Vagina (tissue), 2 donors: ENCODE measurements around the gene EMP1. TPM values are rescaled to one million over a fixed set of nuclear protein-coding genes. Genes with fewer than 3 reads are reported as not detected.
A peak's percentile ranks its signal among the peaks of the same experiment; 100 is the strongest.
"Not testable (repeated sequence)": the region's sequence is repeated elsewhere in the genome, so short reads cannot be mapped to it uniquely, and the experiment has no call there.

Experiments
- DNase-seq, 2 donors: peaks; one replicate each; pipeline ENCODE4 v3.0.0-alpha.2; 2017; ENCODE audit errors: extremely low spot score in 2 of 2
- H3K27ac ChIP-seq: fragments of 200-600 bp; sonication (generic); one replicate; pipeline ENCODE4 v1.5.1; 2019
- H3K27me3 ChIP-seq: fragments of 200-600 bp; sonication (generic); one replicate; pipeline ENCODE4 v1.5.1; 2019
- H3K36me3 ChIP-seq, 2 donors: fragments of 200-600 bp; sonication (generic); one replicate each; pipeline ENCODE4 v1.5.1; 2017 to 2019
- H3K4me1 ChIP-seq: fragments of 200-600 bp; sonication (generic); one replicate; pipeline ENCODE4 v1.5.1; 2019
- H3K4me3 ChIP-seq, 2 donors: fragments of 200-600 bp; sonication (generic); 1 replicate in 1 of 2; 2 replicates in 1 of 2; pipeline ENCODE4 v1.5.1; 2016 to 2019
- H3K9me3 ChIP-seq: fragments of 200-600 bp; sonication (generic); one replicate; pipeline ENCODE4 v1.5.1; 2019
- CTCF ChIP-seq, 3 experiments: fragments of 450-650 bp in 2 of 3; fragments of 200-600 bp in 1 of 3; sonication (generic) in 1 of 3; IDR thresholded peaks; one replicate each; pipeline ENCODE4 v1.5.1; 2017 to 2019; ENCODE audit warnings: antibody characterized with exemption in 3 of 3, mild to moderate bottlenecking in 2 of 3, moderate library complexity in 2 of 3
- POLR2A ChIP-seq, 2 donors: fragments of 450-650 bp; IDR thresholded peaks; one replicate each; pipeline ENCODE4 v1.6.1; 2017; ENCODE audit warnings: antibody characterized with exemption in 2 of 2, mild to moderate bottlenecking in 2 of 2, moderate library complexity in 2 of 2
- POLR2AphosphoS5 ChIP-seq, 2 donors: sonication (generic); formaldehyde crosslinking; IDR thresholded peaks; one replicate each; pipeline ENCODE4 v1.9.0; 2017; ENCODE audit warnings: antibody characterized with exemption in 2 of 2, mild to moderate bottlenecking in 2 of 2, low read depth in 1 of 2; ENCODE audit not compliant: insufficient read depth in 1 of 2
- intact Hi-C: fragments of 100-400 bp; cut with DNase I; formaldehyde crosslinking; loops from one replicate; pipeline ENCODE4 v1.15.1; 2023
- total RNA-seq: library from RNA; depleted of rRNA; stranded (reverse); fragments of >200 nt; gene quantifications from one replicate; pipeline ENCODE4 v1.2.3, GENCODE V29; 2016

The EMP1 gene
- total RNA-seq, 1 donor from 2014 or later = 675 TPM

- Histone ChIP-seq H3K9me3 (no peaks in the 10 kb centered on the region), H3K4me3 (peak overlapping the region; percentile 34 to 38), H3K27ac (no peak overlapping the region), H3K27me3 (no peaks in the 10 kb centered on the region), H3K36me3 (no peaks in the 10 kb centered on the region), H3K4me1 (peaks cover 10% of the 10 kb centered on the region)
- intact Hi-C loops = no loop called here
- TF ChIP-seq POLR2AphosphoS5 (IDR thresholded peaks at IDR 0.05; ENCODE audit: insufficient read depth in 1 of 2, low read depth in 1 of 2) (peak; percentile 56 to 86), CTCF (IDR thresholded peaks at IDR 0.05) (peak; percentile 84 to 97 (median 88)), POLR2A (IDR thresholded peaks at IDR 0.05) (no peak)
- peak in 1 of 2 donors; percentile 94 for DNase-seq
Observed at GRCh38 chr12:13255792-13256691, 59.5 kb downstream of the EMP1 start.

- Histone ChIP-seq H3K36me3 (no peaks in the 10 kb centered on the region), H3K4me3 (no peak overlapping the region), H3K27me3 (no peaks in the 10 kb centered on the region), H3K4me1 (peaks cover 10% of the 10 kb centered on the region), H3K9me3 (no peaks in the 10 kb centered on the region), H3K27ac (no peak overlapping the region)
- no peak for TF ChIP-seq POLR2A (IDR thresholded peaks at IDR 0.05)
- no peak for TF ChIP-seq POLR2AphosphoS5 (IDR thresholded peaks at IDR 0.05; ENCODE audit: insufficient read depth in 1 of 2, low read depth in 1 of 2)
- no peak for TF ChIP-seq CTCF (IDR thresholded peaks at IDR 0.05)
- intact Hi-C loops = no loop called here
- DNase-seq = no peak
Observed at GRCh38 chr12:13256692-13257045, 60.1 kb downstream of the EMP1 start.

GRCh38 chr12:13257356-13257875, 60.9 kb downstream of the EMP1 start:
- intact Hi-C loops = no loop called here
- Histone ChIP-seq H3K4me3 (no peak overlapping the region), H3K36me3 (no peaks in the 10 kb centered on the region), H3K27me3 (no peaks in the 10 kb centered on the region), H3K27ac (no peak overlapping the region), H3K9me3 (no peaks in the 10 kb centered on the region), H3K4me1 (peaks cover 10% of the 10 kb centered on the region)
- TF ChIP-seq POLR2AphosphoS5 (IDR thresholded peaks at IDR 0.05; ENCODE audit: insufficient read depth in 1 of 2, low read depth in 1 of 2) (no peak), POLR2A (IDR thresholded peaks at IDR 0.05) (no peak), CTCF (IDR thresholded peaks at IDR 0.05) (no peak)
- no peak for DNase-seq

GRCh38 chr12:13258197-13258596, 61.7 kb downstream of the EMP1 start:
- Histone ChIP-seq H3K4me1 (peaks cover 10% of the 10 kb centered on the region), H3K27ac (no peak overlapping the region), H3K36me3 (no peaks in the 10 kb centered on the region), H3K4me3 (no peak overlapping the region), H3K9me3 (no peaks in the 10 kb centered on the region), H3K27me3 (no peaks in the 10 kb centered on the region)
- intact Hi-C loops = no loop called here
- no peak for DNase-seq
- TF ChIP-seq CTCF (IDR thresholded peaks at IDR 0.05) = no peak
- no peak for TF ChIP-seq POLR2AphosphoS5 (IDR thresholded peaks at IDR 0.05; ENCODE audit: insufficient read depth in 1 of 2, low read depth in 1 of 2)
- TF ChIP-seq POLR2A (IDR thresholded peaks at IDR 0.05) = no peak

- TF ChIP-seq POLR2AphosphoS5 (IDR thresholded peaks at IDR 0.05; ENCODE audit: insufficient read depth in 1 of 2, low read depth in 1 of 2) (no peak), POLR2A (IDR thresholded peaks at IDR 0.05) (no peak), CTCF (IDR thresholded peaks at IDR 0.05) (no peak)
- peaks cover 10% of the 10 kb centered on the region for H3K4me1 ChIP-seq
- no peaks in the 10 kb centered on the region for H3K9me3 ChIP-seq
- intact Hi-C loops = no loop called here
- H3K4me3 ChIP-seq = no peak overlapping the region
- H3K36me3 ChIP-seq = no peaks in the 10 kb centered on the region
- DNase-seq = no peak
- no peaks in the 10 kb centered on the region for H3K27me3 ChIP-seq
- no peak overlapping the region for H3K27ac ChIP-seq
Observed at GRCh38 chr12:13258717-13259119, 62.2 kb downstream of the EMP1 start.

- DNase-seq, H3K36me3 ChIP-seq, H3K9me3 ChIP-seq, H3K4me3 ChIP-seq, H3K27me3 ChIP-seq, H3K27ac ChIP-seq, intact Hi-C loops: not testable (repeated sequence)
- H3K4me1 ChIP-seq = peaks cover 10% of the 10 kb centered on the region
Observed at GRCh38 chr12:13259625-13260024, 63.1 kb downstream of the EMP1 start.

GRCh38 chr12:13267826-13268225, 71.3 kb downstream of the EMP1 start:
- H3K36me3 ChIP-seq, H3K27ac ChIP-seq, H3K9me3 ChIP-seq, H3K27me3 ChIP-seq, H3K4me1 ChIP-seq, H3K4me3 ChIP-seq, intact Hi-C loops, DNase-seq: not testable (repeated sequence)
